ENCODE data around the gene SPPL3.

The SPPL3 gene

DNA sequence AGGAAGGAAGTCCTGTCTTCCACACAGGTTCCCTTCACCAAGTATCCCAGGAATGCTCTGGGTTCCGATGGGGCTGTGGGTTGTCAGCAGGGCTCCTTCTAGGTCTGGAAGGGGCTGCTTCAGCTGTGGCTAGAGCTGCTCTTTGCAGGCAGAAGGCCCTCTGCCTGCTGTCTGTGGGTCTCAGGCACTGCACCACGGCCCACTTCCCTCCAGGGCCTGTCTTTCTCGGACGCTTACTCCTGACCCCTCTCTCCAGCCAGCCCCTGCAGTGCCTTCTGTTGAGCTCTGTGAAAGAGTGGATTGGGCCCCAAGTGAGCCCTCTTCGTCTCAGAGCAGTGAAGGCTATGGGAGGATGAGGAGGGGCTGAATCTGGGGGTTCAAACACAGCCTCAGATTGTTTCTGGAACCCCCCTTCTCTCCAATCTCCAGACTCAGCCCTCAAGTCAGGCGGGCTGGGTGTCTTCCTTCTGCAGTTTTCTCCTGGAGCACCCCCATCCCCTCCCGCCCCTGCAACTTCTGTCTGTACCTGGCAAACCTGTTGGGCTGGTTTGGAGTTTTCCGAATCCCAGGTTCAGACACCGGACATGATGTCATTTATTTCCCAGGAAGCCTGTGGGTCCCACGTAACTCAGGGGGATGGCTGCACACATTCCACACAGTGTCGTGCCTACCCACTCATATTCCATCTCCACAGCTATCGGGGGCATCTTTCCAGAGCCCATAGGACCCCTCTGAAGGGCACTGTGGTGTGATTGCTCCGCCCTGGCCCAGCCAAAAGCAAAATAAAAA is 24.9 kb upstream of the SPPL3 start:
- no peaks in the 10 kb centered on the region for H3K36me3 ChIP-seq (ENCODE audit: control insufficient read depth, insufficient read depth, low read length)
- H3K27me3 ChIP-seq (replicated peaks; ENCODE audit: control insufficient read depth, insufficient read depth, low read length): no peaks in the 10 kb centered on the region
- TF ChIP-seq, protein P1, sequence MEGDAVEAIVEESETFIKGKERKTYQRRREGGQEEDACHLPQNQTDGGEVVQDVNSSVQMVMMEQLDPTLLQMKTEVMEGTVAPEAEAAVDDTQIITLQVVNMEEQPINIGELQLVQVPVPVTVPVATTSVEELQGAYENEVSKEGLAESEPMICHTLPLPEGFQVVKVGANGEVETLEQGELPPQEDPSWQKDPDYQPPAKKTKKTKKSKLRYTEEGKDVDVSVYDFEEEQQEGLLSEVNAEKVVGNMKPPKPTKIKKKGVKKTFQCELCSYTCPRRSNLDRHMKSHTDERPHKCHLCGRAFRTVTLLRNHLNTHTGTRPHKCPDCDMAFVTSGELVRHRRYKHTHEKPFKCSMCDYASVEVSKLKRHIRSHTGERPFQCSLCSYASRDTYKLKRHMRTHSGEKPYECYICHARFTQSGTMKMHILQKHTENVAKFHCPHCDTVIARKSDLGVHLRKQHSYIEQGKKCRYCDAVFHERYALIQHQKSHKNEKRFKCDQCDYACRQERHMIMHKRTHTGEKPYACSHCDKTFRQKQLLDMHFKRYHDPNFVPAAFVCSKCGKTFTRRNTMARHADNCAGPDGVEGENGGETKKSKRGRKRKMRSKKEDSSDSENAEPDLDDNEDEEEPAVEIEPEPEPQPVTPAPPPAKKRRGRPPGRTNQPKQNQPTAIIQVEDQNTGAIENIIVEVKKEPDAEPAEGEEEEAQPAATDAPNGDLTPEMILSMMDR (IDR thresholded peaks at IDR 0.05; ENCODE audit: insufficient read depth, low read length, poor library complexity, severe bottlenecking): no peak
- no peak for DNase-seq (ENCODE audit: extremely low read depth, insufficient read length)
- H3K4me3 ChIP-seq (replicated peaks; ENCODE audit: low read depth, low read length): no peak overlapping the region

DNA sequence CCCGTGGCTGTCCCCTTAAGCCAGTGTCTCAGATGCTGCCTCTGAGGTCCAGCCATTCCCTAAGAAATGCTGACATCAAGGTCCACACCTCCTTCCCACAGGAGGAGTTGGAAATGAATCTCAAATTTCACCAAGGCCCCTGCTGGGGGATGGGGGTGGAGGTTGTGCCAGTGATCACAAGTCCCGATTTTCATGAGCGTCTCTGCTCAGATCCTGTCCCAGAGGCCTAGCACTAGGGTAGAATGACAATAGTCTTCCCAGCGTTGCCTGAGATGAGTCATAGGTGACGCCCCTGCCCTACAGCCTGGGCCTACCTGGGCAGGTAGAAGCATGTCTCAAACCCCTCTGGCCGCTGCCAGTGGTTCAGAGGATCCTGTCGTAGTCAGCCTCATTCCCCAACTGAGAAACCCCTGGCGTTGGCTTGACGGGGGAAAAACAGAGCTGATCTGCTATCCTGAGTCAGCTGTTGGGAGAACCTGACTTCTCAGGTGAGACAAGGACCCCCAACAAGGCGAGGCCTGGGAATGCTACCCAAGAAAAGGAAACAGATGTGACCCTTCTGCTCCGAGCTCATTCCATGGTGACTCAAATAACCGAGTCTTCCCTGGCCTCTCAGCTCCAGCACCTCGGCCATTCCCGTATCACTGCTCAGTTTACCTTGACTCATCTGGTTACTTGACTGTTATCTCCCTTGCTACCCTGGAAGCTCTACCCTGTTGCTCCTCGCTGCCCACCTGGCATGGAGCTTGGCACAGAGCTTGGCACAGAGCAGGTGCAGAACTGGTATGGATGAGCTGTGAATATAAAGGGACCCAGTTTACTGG is 21.8 kb upstream of the SPPL3 start:
- Histone ChIP-seq H3K27me3 (replicated peaks; ENCODE audit: control insufficient read depth, insufficient read depth, low read length) (no peaks in the 10 kb centered on the region), H3K36me3 (ENCODE audit: control insufficient read depth, insufficient read depth, low read length) (no peaks in the 10 kb centered on the region), H3K4me3 (replicated peaks; ENCODE audit: low read depth, low read length) (no peak overlapping the region)
- TF ChIP-seq, protein P1 (IDR thresholded peaks at IDR 0.05; ENCODE audit: insufficient read depth, low read length, poor library complexity, severe bottlenecking): no peak
- no peak for DNase-seq (ENCODE audit: extremely low read depth, insufficient read length)

DNA sequence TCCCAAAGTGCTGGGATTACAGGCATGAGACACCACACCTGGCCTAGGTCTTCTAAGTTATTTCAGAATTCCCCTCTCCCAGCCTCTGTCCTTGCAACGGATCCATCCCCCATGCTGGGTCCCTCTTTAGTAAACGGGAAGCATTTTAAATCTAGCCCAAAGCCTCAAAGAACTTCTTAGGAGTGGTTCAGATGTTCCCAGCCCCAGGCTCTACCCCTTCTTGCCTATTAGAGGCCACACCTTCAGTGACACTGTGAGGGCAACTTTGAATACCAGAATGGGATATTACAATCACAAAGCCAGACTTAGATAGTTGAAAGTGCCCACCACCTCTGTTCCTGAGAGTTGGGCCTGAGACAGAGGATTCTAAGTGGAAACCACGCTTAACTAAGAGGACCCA is 18.1 kb upstream of the SPPL3 start:
- Histone ChIP-seq H3K27me3 (replicated peaks; ENCODE audit: control insufficient read depth, insufficient read depth, low read length) (no peaks in the 10 kb centered on the region), H3K36me3 (ENCODE audit: control insufficient read depth, insufficient read depth, low read length) (no peaks in the 10 kb centered on the region), H3K4me3 (replicated peaks; ENCODE audit: low read depth, low read length) (no peak overlapping the region)
- DNase-seq (ENCODE audit: extremely low read depth, insufficient read length): no peak
- TF ChIP-seq, protein P1 (IDR thresholded peaks at IDR 0.05; ENCODE audit: insufficient read depth, low read length, poor library complexity, severe bottlenecking): no peak

DNA sequence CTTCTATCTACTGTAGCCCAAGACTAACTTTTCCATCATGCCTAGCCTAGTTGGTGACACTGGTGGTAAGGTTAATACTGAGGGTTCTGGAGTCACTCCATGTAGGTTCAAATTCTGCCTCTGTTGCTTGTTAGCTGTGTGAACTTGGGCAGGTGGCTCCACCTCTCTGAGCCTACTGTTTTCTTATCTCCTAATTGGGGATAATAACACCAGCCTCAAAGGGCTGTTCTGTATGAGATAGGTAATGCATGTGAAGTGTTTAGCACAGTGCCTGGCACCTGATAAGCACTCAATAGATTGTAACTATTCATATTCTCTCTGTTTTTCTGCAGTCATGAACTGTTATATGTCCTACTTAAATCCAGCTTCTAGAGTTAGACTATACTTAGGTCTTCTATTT is 17.5 kb upstream of the SPPL3 start:
- TF ChIP-seq, protein P1 (IDR thresholded peaks at IDR 0.05; ENCODE audit: insufficient read depth, low read length, poor library complexity, severe bottlenecking): no peak
- no peak overlapping the region for H3K4me3 ChIP-seq (replicated peaks; ENCODE audit: low read depth, low read length)
- DNase-seq (ENCODE audit: extremely low read depth, insufficient read length): no peak
- no peaks in the 10 kb centered on the region for H3K36me3 ChIP-seq (ENCODE audit: control insufficient read depth, insufficient read depth, low read length)
- no peaks in the 10 kb centered on the region for H3K27me3 ChIP-seq (replicated peaks; ENCODE audit: control insufficient read depth, insufficient read depth, low read length)

DNA sequence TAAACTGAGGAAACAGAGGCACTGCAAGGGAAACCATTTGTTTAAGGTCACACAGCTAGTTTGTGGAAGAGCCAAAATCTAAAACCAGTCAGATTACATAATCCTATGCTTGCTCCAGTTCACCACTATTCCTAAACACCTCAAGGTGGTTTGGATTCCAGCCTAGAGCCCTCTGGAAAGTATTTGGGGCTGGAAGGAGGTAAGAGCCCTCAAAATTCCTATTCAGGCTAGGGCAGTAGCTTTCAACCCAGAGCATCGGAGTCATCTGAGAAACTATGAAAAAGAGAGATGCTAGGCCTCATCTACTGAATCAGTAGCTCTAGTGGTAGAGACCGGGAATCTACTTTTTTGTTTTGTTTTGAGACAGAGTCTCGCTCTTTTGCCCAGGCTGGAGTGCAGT is 16.0 kb upstream of the SPPL3 start:
- TF ChIP-seq, protein P1 (IDR thresholded peaks at IDR 0.05; ENCODE audit: insufficient read depth, low read length, poor library complexity, severe bottlenecking): no peak
- Histone ChIP-seq H3K36me3 (ENCODE audit: control insufficient read depth, insufficient read depth, low read length) (no peaks in the 10 kb centered on the region), H3K27me3 (replicated peaks; ENCODE audit: control insufficient read depth, insufficient read depth, low read length) (no peaks in the 10 kb centered on the region), H3K4me3 (replicated peaks; ENCODE audit: low read depth, low read length) (no peak overlapping the region)
- DNase-seq (ENCODE audit: extremely low read depth, insufficient read length): no peak
